HT1080 (cell line): ENCODE results near the gene P2RX1. TPM values are rescaled to one million over a fixed set of nuclear protein-coding genes. Genes with fewer than 3 reads are reported as not detected.
"Not testable (repeated sequence)": the region's sequence is repeated elsewhere in the genome, so short reads cannot be mapped to it uniquely, and the experiment has no call there.

ENCODE experiments used
- DNase-seq: peaks from one replicate; pipeline ENCODE4 v3.0.0-alpha.2; 2015; ENCODE audit warnings: low read depth
- total RNA-seq: library from RNA; depleted of rRNA; stranded (reverse); fragments of >200 nt; shearing (Covaris generic); gene quantifications from 2 replicates; pipeline ENCODE4 v1.2.3, GENCODE V29; 2014; rRNA removed

The P2RX1 gene
- total RNA-seq, 1 experiment from 2014 or later: not detected

- no peak for DNase-seq
Observed at GRCh38 chr17:3861761-3862681, 54.2 kb downstream of the P2RX1 start.

GRCh38 chr17:3860939-3861700, 55.1 kb downstream of the P2RX1 start:
- no peak for DNase-seq

GRCh38 chr17:3859940-3860339, 56.3 kb downstream of the P2RX1 start:
- DNase-seq: no peak

- DNase-seq: no peak
Observed at GRCh38 chr17:3857261-3858105, 58.8 kb downstream of the P2RX1 start.

GRCh38 chr17:3854204-3854603, 62.1 kb downstream of the P2RX1 start:
- DNase-seq: not testable (repeated sequence)

- no peak for DNase-seq
Observed at GRCh38 chr17:3852561-3852960, 63.7 kb downstream of the P2RX1 start.

- no peak for DNase-seq
Observed at GRCh38 chr17:3851461-3852100, 64.7 kb downstream of the P2RX1 start.

GRCh38 chr17:3848229-3848835, 67.9 kb downstream of the P2RX1 start:
- DNase-seq: peak; percentile 64

GRCh38 chr17:3847165-3847670, 69.0 kb downstream of the P2RX1 start:
- no peak for DNase-seq

Other genes starting within 250 kb of the P2RX1 start
- gene TAX1BP3, start 247.9 kb downstream of the P2RX1 start, total RNA-seq: 245 and 272 TPM in 2 replicates
- gene EMC6, start 247.7 kb downstream of the P2RX1 start, total RNA-seq: 36.8 and 69.7 TPM in 2 replicates
- gene P2RX5, start 220.3 kb downstream of the P2RX1 start, total RNA-seq: 11.7 and 15.9 TPM in 2 replicates
- 27.9 and 28.1 TPM in 2 replicates for gene HASPIN, start 192.6 kb downstream of the P2RX1 start, total RNA-seq
- 26.9 and 34.0 TPM in 2 replicates for gene ITGAE, start 115.3 kb downstream of the P2RX1 start, total RNA-seq
- gene NCBP3, start 70.2 kb downstream of the P2RX1 start, total RNA-seq: 20.5 and 23.6 TPM in 2 replicates
- gene CAMKK1, start 23.4 kb downstream of the P2RX1 start, total RNA-seq: 9.2 and 11.8 TPM in 2 replicates
- 0.03 TPM in 1 of 2 replicates, not detected in the other for gene ATP2A3, start 48.0 kb upstream of the P2RX1 start, total RNA-seq
- 22.5 and 27.3 TPM in 2 replicates for gene ZZEF1, start 226.6 kb upstream of the P2RX1 start, total RNA-seq
- gene CYB5D2, start 226.7 kb upstream of the P2RX1 start, total RNA-seq: 12.1 and 14.5 TPM in 2 replicates